Pancreas (tissue), 10 donors: Measurements from ENCODE around the gene DTX3. TPM values are rescaled to one million over a fixed set of nuclear protein-coding genes. Genes with fewer than 3 reads are reported as not detected.
"Not testable (repeated sequence)": the region's sequence is repeated elsewhere in the genome, so short reads cannot be mapped to it uniquely, and the experiment has no call there.

Source experiments
- ATAC-seq, 4 donors: fragments of 200-7000 bp; cut with Tn5 transposase; one replicate each; pipeline versions ENCODE4 v1.8.0 to v1.9.1; 2020; ENCODE audit warnings: mild to moderate bottlenecking in 4 of 4, moderate library complexity in 4 of 4
- DNase-seq, 6 donors: peaks; one replicate each; pipeline ENCODE4 v3.0.0-alpha.2; 2020
- FAIRE-seq: peaks from 2 replicates; lab custom pipeline; 2012; peaks lifted over from hg19 to GRCh38; lab: Jason Lieb, UNC
- H3K27ac ChIP-seq, 4 donors: fragments of 200-600 bp; sonication (generic); 1 replicate in 3 of 4; 2 replicates in 1 of 4; pipeline versions ENCODE4 v1.5.0 to v1.8.0; 2020
- H3K27me3 ChIP-seq, 4 donors: fragments of 200-600 bp; one replicate each; pipeline ENCODE4 v1.8.0; 2021
- H3K36me3 ChIP-seq, 3 donors: fragments of 200-600 bp; sonication (generic) in 1 of 3; one replicate each; pipeline versions ENCODE4 v1.5.0 to v1.8.0; 2020 to 2021
- H3K4me1 ChIP-seq, 3 donors: fragments of 200-600 bp; one replicate each; pipeline ENCODE4 v1.8.0; 2021
- H3K4me3 ChIP-seq, 4 donors: fragments of 200-600 bp; sonication (generic) in 2 of 4; one replicate each; pipeline versions ENCODE4 v1.5.0 to v1.8.0; 2020 to 2021
- H3K9me3 ChIP-seq, 4 donors: fragments of 200-600 bp; one replicate each; pipeline ENCODE4 v1.8.0; 2021
- WGBS, 2 donors: extraction: QIAGEN DNeasy Blood & Tissue Kit; methylation state at CpG; one replicate each; pipeline ENCODE4 v1.1.7; 2013; 5-methylcytosine and 5-hydroxymethylcytosine counted together
- intact Hi-C, 3 donors: fragments of 100-400 bp; cut with DNase I; formaldehyde crosslinking; loops; one replicate each; pipeline versions ENCODE4 v1.11.1 to v1.14.2; 2022
- polyA plus RNA-seq, 2 donors: library from polyadenylated mRNA; stranded (reverse); fragments of 200-250 nt; gene quantifications; one replicate each; pipeline ENCODE4 v1.2.3, GENCODE V29; 2013
- total RNA-seq, 6 donors: library from RNA; stranded (reverse); fragmentation: NEBNext Ultra II Directional in 4 of 6; extraction: Animal tissue kit (Norgen Biotek cat#: 25700) in 4 of 6; gene quantifications; one replicate each; pipeline versions ENCODE4 v1.2.1 to v1.2.4, GENCODE V29; 2021 to 2023
- TF ChIP-seq, protein P1 (sequence below), 4 donors: fragments of 200-600 bp; sonication (generic) in 3 of 4; IDR thresholded peaks; one replicate each; pipeline versions ENCODE4 v1.5.0 to v1.8.0; 2021; ENCODE audit warnings: antibody characterized with exemption in 4 of 4
- donor health status: healthy with polysubstance abuse.
- donor health status: DM: no; HTN: no; CAD: no; lungs with moderate emphysema.
- donor health status: DM: no; HTN: no; CAD: no.
- donor health status: control.
- donor health status: control.
- donor health status: Bipolar disorder and iron deficiency.
- donor health status: DM: yes; HTN: yes; CAD: no.
- donor health status: DM: no; HTN: no; CAD: no.
- donor health status: DM: no; HTN: no; CAD: no.
- donor health status: DM: yes; HTN: yes; CAD: no.

Gene DTX3
- total and polyA plus RNA-seq, 8 donors = 9.0 to 71.7 (median 13.5) TPM

DNA sequence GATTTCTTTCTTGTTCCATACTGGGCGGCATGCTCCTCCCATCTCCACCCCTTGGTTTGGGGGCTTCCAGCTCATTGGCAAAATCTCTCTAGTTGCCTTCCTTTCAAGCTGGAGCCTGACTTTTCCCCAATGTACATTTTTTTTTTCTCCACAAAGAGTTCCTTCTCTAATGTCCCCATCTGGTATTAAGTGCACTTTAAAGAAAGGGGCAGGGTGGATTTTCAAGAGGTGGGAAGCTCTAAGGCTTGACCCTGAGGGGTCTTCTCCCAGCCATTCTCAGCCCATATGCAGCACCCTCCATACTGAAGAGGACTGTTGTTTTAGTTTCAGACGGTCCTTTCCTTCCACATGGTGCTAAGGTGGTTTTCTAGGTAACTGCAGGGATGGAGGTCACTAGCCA lies 19.5 kb upstream of the DTX3 start:
- no peaks in the 10 kb centered on the region for H3K27me3 ChIP-seq
- no peaks in the 10 kb centered on the region for H3K9me3 ChIP-seq
- no peak for DNase-seq
- TF ChIP-seq, protein P1, sequence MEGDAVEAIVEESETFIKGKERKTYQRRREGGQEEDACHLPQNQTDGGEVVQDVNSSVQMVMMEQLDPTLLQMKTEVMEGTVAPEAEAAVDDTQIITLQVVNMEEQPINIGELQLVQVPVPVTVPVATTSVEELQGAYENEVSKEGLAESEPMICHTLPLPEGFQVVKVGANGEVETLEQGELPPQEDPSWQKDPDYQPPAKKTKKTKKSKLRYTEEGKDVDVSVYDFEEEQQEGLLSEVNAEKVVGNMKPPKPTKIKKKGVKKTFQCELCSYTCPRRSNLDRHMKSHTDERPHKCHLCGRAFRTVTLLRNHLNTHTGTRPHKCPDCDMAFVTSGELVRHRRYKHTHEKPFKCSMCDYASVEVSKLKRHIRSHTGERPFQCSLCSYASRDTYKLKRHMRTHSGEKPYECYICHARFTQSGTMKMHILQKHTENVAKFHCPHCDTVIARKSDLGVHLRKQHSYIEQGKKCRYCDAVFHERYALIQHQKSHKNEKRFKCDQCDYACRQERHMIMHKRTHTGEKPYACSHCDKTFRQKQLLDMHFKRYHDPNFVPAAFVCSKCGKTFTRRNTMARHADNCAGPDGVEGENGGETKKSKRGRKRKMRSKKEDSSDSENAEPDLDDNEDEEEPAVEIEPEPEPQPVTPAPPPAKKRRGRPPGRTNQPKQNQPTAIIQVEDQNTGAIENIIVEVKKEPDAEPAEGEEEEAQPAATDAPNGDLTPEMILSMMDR (IDR thresholded peaks at IDR 0.05) = no peak
- WGBS, 2 donors = 71% methylated on average over 2 of the region's 2 CpGs
- H3K27ac ChIP-seq = no peak overlapping the region
- H3K4me1 ChIP-seq = no peaks in the 10 kb centered on the region
- no peak overlapping the region for H3K4me3 ChIP-seq
- H3K36me3 ChIP-seq = no peaks in the 10 kb centered on the region
- FAIRE-seq = no peak
- intact Hi-C loops = no loop called here
- ATAC-seq = no peak

DNA sequence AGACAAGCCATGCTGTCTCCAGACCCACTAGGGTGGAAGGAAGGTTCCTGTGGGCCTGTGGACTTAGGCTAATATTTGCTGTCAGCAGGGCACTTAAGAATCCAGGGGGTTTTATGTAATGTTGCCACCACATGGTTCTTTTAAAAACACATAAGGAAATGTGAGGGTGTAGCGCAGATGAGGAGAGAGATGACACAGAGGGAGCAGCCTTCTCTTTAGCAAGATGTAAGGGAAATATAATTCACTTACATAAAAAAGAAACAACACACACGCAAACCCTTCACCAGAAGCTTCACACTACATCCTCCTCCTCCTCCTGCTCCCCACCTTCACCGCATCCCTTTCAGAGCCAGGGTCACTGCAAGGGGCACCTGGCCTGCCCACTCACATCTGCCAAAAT lies 18.5 kb upstream of the DTX3 start:
- H3K27me3 ChIP-seq = no peaks in the 10 kb centered on the region
- TF ChIP-seq, protein P1 (IDR thresholded peaks at IDR 0.05) = no peak
- intact Hi-C loops = no loop called here
- H3K4me3 ChIP-seq = no peak overlapping the region
- FAIRE-seq (no peak), ATAC-seq (no peak), DNase-seq (no peak)
- peaks cover 0 to 3% (median 0%) of the 10 kb centered on the region in 3 donors for H3K4me1 ChIP-seq
- 86 to 93% methylated on average over 3 of the region's 3 CpGs for WGBS, 2 donors
- no peaks in the 10 kb centered on the region for H3K36me3 ChIP-seq
- no peaks in the 10 kb centered on the region for H3K9me3 ChIP-seq
- no peak overlapping the region for H3K27ac ChIP-seq

- H3K4me3 ChIP-seq = no peak overlapping the region
- peaks cover under 1 to 3% (median 1%) of the 10 kb centered on the region in 3 donors for H3K4me1 ChIP-seq
- intact Hi-C loops = no loop called here
- TF ChIP-seq, protein P1 (IDR thresholded peaks at IDR 0.05) = no peak
- no peak for DNase-seq
- H3K9me3 ChIP-seq = no peaks in the 10 kb centered on the region
- H3K36me3 ChIP-seq = no peaks in the 10 kb centered on the region
- H3K27ac ChIP-seq = no peak overlapping the region
- H3K27me3 ChIP-seq = no peaks in the 10 kb centered on the region
- ATAC-seq = no peak
- 67 to 70% methylated on average over 3 of the region's 3 CpGs for WGBS, 2 donors
- no peak for FAIRE-seq
These were observed 17.7 kb upstream of the DTX3 start for GRCh38 chr12:57586832-57587429.

DNA sequence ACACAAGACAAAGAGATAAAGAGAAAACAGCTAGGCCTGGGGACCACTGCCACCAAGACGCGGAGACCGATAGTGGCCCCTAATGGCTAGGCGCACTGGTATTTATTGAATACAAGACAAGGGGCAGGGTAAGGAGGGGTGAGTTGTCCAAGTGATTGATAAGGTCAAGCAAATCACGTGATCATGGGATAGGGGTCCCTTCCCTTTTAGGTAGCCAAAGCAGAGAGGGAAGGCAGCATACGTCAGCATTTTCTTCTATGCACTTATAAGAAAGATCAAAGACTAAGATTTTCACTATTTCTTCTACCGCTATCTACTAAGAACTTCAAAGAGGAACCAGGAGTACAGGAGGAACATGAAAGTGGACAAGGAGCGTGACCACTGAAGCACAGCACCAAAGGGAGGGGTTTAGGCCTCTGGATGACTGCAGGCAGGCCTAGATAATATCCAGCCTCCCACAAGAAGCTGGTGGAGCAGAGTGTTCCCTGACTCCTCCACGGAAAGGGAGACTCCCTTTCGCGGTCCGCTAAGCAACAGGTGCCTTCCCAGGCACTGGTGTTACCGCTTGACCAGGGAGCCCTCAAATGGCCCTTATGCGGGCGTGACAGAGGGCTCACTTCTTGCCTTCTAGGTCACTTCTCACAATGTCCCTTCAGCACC lies 15.5 kb upstream of the DTX3 start:
- H3K27ac ChIP-seq, intact Hi-C loops, H3K4me3 ChIP-seq, H3K36me3 ChIP-seq, ATAC-seq, FAIRE-seq, H3K9me3 ChIP-seq, H3K27me3 ChIP-seq, DNase-seq: not testable (repeated sequence)
- peaks cover 3 to 10% (median 6%) of the 10 kb centered on the region in 3 donors for H3K4me1 ChIP-seq
- WGBS, 2 donors = 84 to 88% methylated on average over 15 of the region's 15 CpGs

DNA sequence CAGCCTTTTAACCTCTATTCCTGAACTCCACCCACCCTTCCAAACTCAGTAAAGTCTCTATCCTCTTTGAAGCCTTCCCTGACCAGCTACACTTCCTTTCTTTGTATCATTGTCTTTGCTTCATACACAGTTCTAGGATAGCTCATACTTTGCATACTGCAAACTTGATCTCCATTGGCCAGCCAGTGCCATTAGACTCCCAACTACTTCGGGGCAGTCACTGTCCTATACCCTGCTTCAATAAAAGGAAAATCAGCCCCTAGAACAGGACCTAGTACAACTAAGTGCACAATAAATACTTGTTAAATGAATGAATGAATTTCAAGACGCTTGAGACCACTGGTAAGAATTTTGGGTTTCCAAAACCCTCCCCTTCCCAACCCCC lies 14.2 kb upstream of the DTX3 start:
- H3K4me1 ChIP-seq = peaks cover 3 to 10% (median 6%) of the 10 kb centered on the region in 3 donors
- intact Hi-C loops = no loop called here
- FAIRE-seq (no peak), DNase-seq (no peak), ATAC-seq (peak in 1 of 4 donors; percentile 1)
- H3K9me3 ChIP-seq = no peaks in the 10 kb centered on the region
- WGBS, 2 donors = 5 to 13% methylated on average over 2 of the region's 2 CpGs
- H3K36me3 ChIP-seq = no peaks in the 10 kb centered on the region
- peak overlapping the region; percentile 71 to 95 (median 91) for H3K4me3 ChIP-seq
- no peaks in the 10 kb centered on the region for H3K27me3 ChIP-seq
- TF ChIP-seq, protein P1 (IDR thresholded peaks at IDR 0.05) = no peak
- peak overlapping the region; percentile 45 to 75 (median 58) for H3K27ac ChIP-seq
